Osteoblast (primary cell): ENCODE results near the gene FOXI2. TPM values are rescaled to one million over a fixed set of nuclear protein-coding genes. Genes with fewer than 3 reads are reported as not detected.

ENCODE experiments used
- DNase-seq: peaks from one replicate; pipeline ENCODE4 v3.0.0; 2011; ENCODE audit warnings: low spot score, mixed read lengths; ENCODE audit not compliant: insufficient read length; ENCODE audit errors: missing footprints
- H2AFZ ChIP-seq: 2 replicates; pipeline ENCODE4 v1.6.0; 2011; ENCODE audit warnings: mild to moderate bottlenecking, low read length
- H3K27ac ChIP-seq: 2 replicates; pipeline ENCODE4 v1.5.1; 2011; ENCODE audit warnings: mild to moderate bottlenecking, low read depth, low read length, moderate library complexity
- H3K27me3 ChIP-seq: 2 replicates; pipeline ENCODE4 v1.6.0; 2012; ENCODE audit warnings: mild to moderate bottlenecking, control low read depth, inconsistent platforms, low read length, moderate library complexity; ENCODE audit not compliant: insufficient read depth
- H3K36me3 ChIP-seq: 2 replicates; pipeline ENCODE4 v1.5.1; 2011; ENCODE audit warnings: mild to moderate bottlenecking, low read length, control low read depth, moderate library complexity; ENCODE audit not compliant: insufficient read depth
- H3K4me1 ChIP-seq: 2 replicates; pipeline ENCODE4 v1.5.1; 2011; ENCODE audit warnings: mild to moderate bottlenecking, low read length, control low read depth, moderate library complexity; ENCODE audit not compliant: insufficient read depth
- H3K4me2 ChIP-seq: 2 replicates; pipeline ENCODE4 v1.6.0; 2011; ENCODE audit warnings: mild to moderate bottlenecking, low read length; ENCODE audit not compliant: insufficient read depth
- H3K4me3 ChIP-seq: fragments of 200-600 bp; sonication (generic); 3 replicates; pipeline ENCODE4 v1.5.1; 2012; ENCODE audit warnings: mild to moderate bottlenecking, low read length, inconsistent platforms; ENCODE audit not compliant: insufficient read depth
- H3K79me2 ChIP-seq: 2 replicates; pipeline ENCODE4 v1.6.0; 2012; ENCODE audit warnings: mild to moderate bottlenecking, low read length, control low read depth, inconsistent platforms; ENCODE audit not compliant: insufficient read depth
- H3K9me3 ChIP-seq: 2 replicates; pipeline ENCODE4 v1.5.1; 2011; ENCODE audit warnings: low read depth, low read length, control low read depth
- H4K20me1 ChIP-seq: 2 replicates; pipeline ENCODE4 v1.6.0; 2012; ENCODE audit warnings: mild to moderate bottlenecking, low read length, control low read depth; ENCODE audit not compliant: insufficient read depth
- CTCF ChIP-seq: IDR thresholded peaks from 2 replicates; pipeline ENCODE4 v1.5.1; 2011; ENCODE audit warnings: mild to moderate bottlenecking, low read depth, low read length, moderate library complexity; ENCODE audit errors: extremely low read depth
- total RNA-seq: library from RNA; depleted of rRNA; stranded (reverse); fragments of >200 nt; gene quantifications from 2 replicates; pipeline ENCODE4 v1.2.3, GENCODE V29; 2012

Gene FOXI2
- total RNA-seq, 1 donor: not detected

- DNase-seq: no peak
- no peak for TF ChIP-seq CTCF
These were observed 41.6 kb upstream of the FOXI2 start for GRCh38 chr10:127695431-127695830.

GRCh38 chr10:127698886-127699285, 38.1 kb upstream of the FOXI2 start:
- H3K4me2 ChIP-seq: no peak overlapping the region
- no peak overlapping the region for H3K27ac ChIP-seq
- H3K9me3 ChIP-seq: no peaks in the 10 kb centered on the region
- no peaks in the 10 kb centered on the region for H4K20me1 ChIP-seq
- no peaks in the 10 kb centered on the region for H3K4me1 ChIP-seq
- DNase-seq: no peak
- no peak for TF ChIP-seq CTCF
- H3K27me3 ChIP-seq: no peaks in the 10 kb centered on the region
- H3K79me2 ChIP-seq: no peaks in the 10 kb centered on the region
- no peaks in the 10 kb centered on the region for H3K36me3 ChIP-seq
- H2AFZ ChIP-seq: no peak overlapping the region
- H3K4me3 ChIP-seq: no peak overlapping the region

More at GRCh38 chr10:127695431-127695830, 41.6 kb upstream of the FOXI2 start:
- Histone ChIP-seq H3K27me3 (no peaks in the 10 kb centered on the region), H2AFZ (no peak overlapping the region), H3K4me1 (no peaks in the 10 kb centered on the region), H3K27ac (no peak overlapping the region), H3K9me3 (no peaks in the 10 kb centered on the region), H3K36me3 (no peaks in the 10 kb centered on the region), H4K20me1 (no peaks in the 10 kb centered on the region), H3K4me2 (no peak overlapping the region), H3K79me2 (no peaks in the 10 kb centered on the region), H3K4me3 (no peak overlapping the region)

- Histone ChIP-seq H3K79me2 (no peaks in the 10 kb centered on the region), H2AFZ (no peak overlapping the region), H3K36me3 (no peaks in the 10 kb centered on the region), H3K27ac (no peak overlapping the region), H3K4me1 (no peaks in the 10 kb centered on the region), H3K4me2 (no peak overlapping the region), H3K4me3 (no peak overlapping the region), H3K9me3 (no peaks in the 10 kb centered on the region), H4K20me1 (no peaks in the 10 kb centered on the region), H3K27me3 (no peaks in the 10 kb centered on the region)
- DNase-seq: no peak
- no peak for TF ChIP-seq CTCF
These were observed 37.7 kb upstream of the FOXI2 start for GRCh38 chr10:127699311-127699710.

DNA sequence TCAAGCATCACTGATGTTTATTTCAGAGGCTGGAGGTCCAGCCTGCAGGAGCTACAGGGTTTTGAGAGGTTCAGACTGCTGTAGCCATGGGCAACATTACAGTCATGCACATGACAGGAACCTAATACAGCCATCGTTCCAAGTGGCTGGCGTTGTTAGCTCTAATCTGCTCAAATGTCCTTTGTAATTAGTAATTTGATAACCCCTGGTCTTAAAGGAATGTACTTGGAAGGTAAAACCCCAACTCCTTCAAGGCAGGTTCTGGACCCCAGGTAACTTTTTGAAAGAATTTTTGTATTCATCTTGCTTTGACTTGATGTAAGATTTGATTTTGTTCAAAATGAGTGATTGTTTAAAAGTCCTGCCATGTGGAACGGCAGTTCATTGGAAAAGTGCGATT, 34.7 kb upstream of the FOXI2 start:
- Histone ChIP-seq H3K27me3 (no peaks in the 10 kb centered on the region), H3K79me2 (no peaks in the 10 kb centered on the region), H3K4me3 (no peak overlapping the region), H3K9me3 (no peaks in the 10 kb centered on the region), H2AFZ (no peak overlapping the region), H3K4me1 (no peaks in the 10 kb centered on the region), H3K4me2 (no peak overlapping the region), H3K27ac (no peak overlapping the region), H4K20me1 (no peaks in the 10 kb centered on the region), H3K36me3 (no peaks in the 10 kb centered on the region)
- TF ChIP-seq CTCF: no peak
- DNase-seq: no peak
